K562 (cell line): ENCODE data around the gene PDE9A. TPM values are rescaled to one million over a fixed set of nuclear protein-coding genes. Genes with fewer than 3 reads are reported as not detected.

ENCODE experiments used
- ATAC-seq: fragments of 200-7000 bp; cut with Tn5 transposase; 3 replicates; pipeline ENCODE4 v1.9.1; 2020; ENCODE audit warnings: moderate library complexity
- BruUV-seq: library from RNA; stranded (reverse); fragments of 400-500 nt; replicated peaks from 2 replicates; lab custom pipeline; 2021; lab: Mats Ljungman, UMichigan
- CTCF ChIA-PET: fragments of 300-600 bp; formaldehyde crosslinking; extraction: SDS; loops from one replicate; lab custom pipeline; 2021; ENCODE audit warnings: low intra/inter-chr PET ratio; lab: Yijun Ruan, JAX
- POLR2A ChIA-PET: fragments of 300-600, 350-650 bp; sonication (Branson Sonifier 250); formaldehyde crosslinking; extraction: SDS; loops from one replicate; lab custom pipeline; 2021; ENCODE audit warnings: antibody characterized with exemption, inconsistent platforms; lab: Yijun Ruan, JAX
- DNase-seq, 4 experiments: peaks; one replicate each; pipeline versions ENCODE4 v3.0.0 to v3.0.0-alpha.2; 2011 to 2018; ENCODE audit warnings: low spot score in 3 of 4, mixed read lengths in 3 of 4; ENCODE audit errors: extremely low read depth in 1 of 4
- FAIRE-seq: peaks from 2 replicates; lab custom pipeline; 2011; peaks lifted over from hg19 to GRCh38; lab: Jason Lieb, UNC
- H2AFZ ChIP-seq: 2 replicates; pipeline ENCODE4 v1.6.0; 2011; ENCODE audit warnings: low read depth, low read length, control low read depth, inconsistent platforms
- H3K27ac ChIP-seq: fragments of 200-600 bp; 3 replicates; pipeline ENCODE4 v1.8.0; 2011; ENCODE audit warnings: low read depth, mild to moderate bottlenecking, control low read depth, inconsistent platforms, low read length, moderate library complexity, mixed read lengths; ENCODE audit errors: extremely low read depth
- H3K27me3 ChIP-seq, 2 experiments: fragments of 300-600 bp in 1 of 2; 2 replicates in 1 of 2; 3 replicates in 1 of 2; pipeline versions ENCODE4 v1.6.0 to v1.8.0; 2011; ENCODE audit warnings: inconsistent platforms in 2 of 2, low read length in 2 of 2, mild to moderate bottlenecking in 1 of 2, mixed read lengths in 1 of 2, moderate library complexity in 1 of 2; ENCODE audit not compliant: control insufficient read depth in 2 of 2, insufficient read depth in 2 of 2
- H3K36me3 ChIP-seq: fragments of 300-600 bp; 3 replicates; pipeline ENCODE4 v1.8.0; 2011; ENCODE audit warnings: mild to moderate bottlenecking, low read length, inconsistent platforms; ENCODE audit not compliant: control insufficient read depth, insufficient read depth
- H3K4me1 ChIP-seq, 2 experiments: fragments of 200-600 bp in 1 of 2; replicated peaks in 1 of 2; 2 replicates in 1 of 2; 3 replicates in 1 of 2; pipeline versions ENCODE4 v1.5.1 to v1.8.0; 2011; ENCODE audit warnings: inconsistent platforms in 2 of 2, low read length in 2 of 2, mild to moderate bottlenecking in 1 of 2, mixed read lengths in 1 of 2, moderate library complexity in 1 of 2; ENCODE audit not compliant: control insufficient read depth in 2 of 2, insufficient read depth in 2 of 2
- H3K4me2 ChIP-seq: 2 replicates; pipeline ENCODE4 v1.6.1; 2011; ENCODE audit warnings: low read length, control low read depth, inconsistent platforms, mixed read lengths; ENCODE audit not compliant: insufficient read depth
- H3K4me3 ChIP-seq: fragments of 200-600 bp; sonication (generic), shearing (Covaris generic); 2 replicates; pipeline ENCODE4 v1.5.1; 2016; ENCODE audit warnings: control low read depth, inconsistent platforms
- H3K79me2 ChIP-seq: fragments of 200-600 bp; 3 replicates; pipeline ENCODE4 v1.8.0; 2011; ENCODE audit warnings: low read length, inconsistent platforms; ENCODE audit not compliant: control insufficient read depth, insufficient read depth
- H3K9ac ChIP-seq, 2 experiments: 2 replicates each; pipeline versions ENCODE4 v1.6.0 to v1.6.1; 2011; ENCODE audit warnings: low read depth in 2 of 2, low read length in 2 of 2, control low read depth in 1 of 2, inconsistent platforms in 1 of 2, mild to moderate bottlenecking in 1 of 2, mixed read lengths in 1 of 2; ENCODE audit not compliant: insufficient read depth in 1 of 2
- H3K9me1 ChIP-seq: one replicate; pipeline ENCODE4 v1.6.0; 2011; ENCODE audit warnings: inconsistent platforms, mild to moderate bottlenecking, low read length, moderate library complexity; ENCODE audit not compliant: control insufficient read depth, insufficient read depth
- H3K9me3 ChIP-seq: replicated peaks from 2 replicates; pipeline ENCODE4 v1.5.1; 2011; ENCODE audit warnings: low read depth, low read length, inconsistent platforms; ENCODE audit not compliant: control insufficient read depth, insufficient read depth
- H4K20me1 ChIP-seq: replicated peaks from 2 replicates; pipeline ENCODE4 v1.6.1; 2011; ENCODE audit warnings: low read length, inconsistent platforms, mixed read lengths; ENCODE audit not compliant: control insufficient read depth, insufficient read depth
- BRD9 ChIP-seq: fragments of 450-650 bp; IDR thresholded peaks from 2 replicates; pipeline ENCODE4 v1.6.1; 2018; ENCODE audit warnings: low read depth; ENCODE audit not compliant: partially characterized antibody
- HDAC2 ChIP-seq: fragments of 450-650 bp; IDR thresholded peaks from 2 replicates; pipeline ENCODE4 v1.6.1; 2016; ENCODE audit warnings: mild to moderate bottlenecking
- HLTF ChIP-seq: fragments of 450-650 bp; IDR thresholded peaks from 2 replicates; pipeline ENCODE4 v1.6.1; 2016
- HNRNPUL1 ChIP-seq: fragments of 200-400 bp; formaldehyde crosslinking; IDR thresholded peaks from 2 replicates; pipeline ENCODE4 v1.6.1; 2017; ENCODE audit warnings: low read length
- MCM2 ChIP-seq: fragments of 450-650 bp; IDR thresholded peaks from 2 replicates; pipeline ENCODE4 v1.6.1; 2017; ENCODE audit warnings: low read depth, mild to moderate bottlenecking
- RAD51 ChIP-seq: fragments of 450-650 bp; IDR thresholded peaks from 2 replicates; pipeline ENCODE4 v1.7.1; 2016; ENCODE audit warnings: low read depth, mild to moderate bottlenecking, borderline replicate concordance
- TEAD1 ChIP-seq, 2 experiments: fragments of 450-650 bp in 1 of 2; sonication (generic) in 1 of 2; formaldehyde crosslinking; IDR thresholded peaks; 2 replicates each; pipeline versions ENCODE4 v1.4.0 to v1.8.0; 2020 to 2022; ENCODE audit warnings: mild to moderate bottlenecking in 2 of 2, missing genetic modification reagents in 1 of 2
- TSC22D4 ChIP-seq: fragments of 450-650 bp; IDR thresholded peaks from 2 replicates; pipeline ENCODE4 v1.6.1; 2016; ENCODE audit warnings: missing genetic modification characterization, missing biosample characterization, control low read depth
- ZSCAN32 ChIP-seq: fragments of 450-650 bp; formaldehyde crosslinking; IDR thresholded peaks from 2 replicates; pipeline ENCODE4 v1.4.0; 2020; ENCODE audit warnings: mild to moderate bottlenecking, moderate library complexity
- WGBS: fragments of 100-300 bp; shearing (Covaris generic); methylation state at CpG from one replicate; pipeline ENCODE4 v1.1.6; 2016; ENCODE audit warnings: low coverage, mixed read lengths; ENCODE audit not compliant: insufficient coverage; ENCODE audit errors: missing lambda C conversion rate; 5-methylcytosine and 5-hydroxymethylcytosine counted together
- in situ Hi-C: fragments of 300-500 bp; cut with MboI; formaldehyde crosslinking; loops from 4 replicates; pipeline ENCODE4 v1.15.0; 2018; ENCODE audit warnings: inconsistent platforms, mixed read lengths
- intact Hi-C: fragments of 100-400 bp; cut with micrococcal nuclease; formaldehyde crosslinking; loops from 2 replicates; pipeline ENCODE4 v1.14.2; 2022
- polyA plus RNA-seq, 8 experiments: library from polyadenylated mRNA; depleted of rRNA in 4 of 8; stranded (reverse) in 5 of 8; unstranded in 3 of 8; fragments of >200 nt; fragmentation: Nextera tagmentation in 2 of 8; fragmentation: Illumina TruSeq in 1 of 8; extraction: Ambion mirVana in 2 of 8; extraction: Trizol in 1 of 8; gene quantifications; 2 replicates each; pipeline versions ENCODE4 v1.2.1 to v1.2.3, GENCODE V29; 2011 to 2014; ENCODE audit warnings: inconsistent platforms in 1 of 8, missing spikeins in 1 of 8
- total RNA-seq, 7 experiments: library from RNA; depleted of rRNA in 6 of 7; stranded (reverse); fragments of >200 nt in 6 of 7; fragmentation: Illumina TruSeq in 2 of 7; extraction: Trizol in 2 of 7; gene quantifications; 2 replicates each; pipeline versions ENCODE4 v1.2.1 to v1.2.3, GENCODE V29; 2011 to 2021; ENCODE audit warnings: low replicate concordance in 1 of 7
- TF ChIP-seq, protein P1 (sequence below): fragments of 250-450 bp; sonication (Bioruptor Pico); IDR thresholded peaks from 2 replicates; pipeline ENCODE4 v1.8.0; 2022; ENCODE audit warnings: inconsistent platforms
- TF ChIP-seq, protein P2 (sequence below): fragments of 450-650 bp; IDR thresholded peaks from 2 replicates; pipeline ENCODE4 v1.6.1; 2016; ENCODE audit warnings: antibody characterized with exemption
- TF ChIP-seq, protein P3 (sequence below): fragments of 450-650 bp; formaldehyde crosslinking; IDR thresholded peaks from 2 replicates; pipeline ENCODE4 v1.4.0; 2022; ENCODE audit warnings: missing genetic modification characterization
- TF ChIP-seq, protein P4 (sequence below), 2 experiments: fragments of 450-650 bp in 1 of 2; IDR thresholded peaks; 2 replicates each; pipeline ENCODE4 v1.6.1; 2011 to 2017; ENCODE audit warnings: low read depth in 2 of 2, antibody characterized with exemption in 1 of 2, borderline replicate concordance in 1 of 2, low read length in 1 of 2, mild to moderate bottlenecking in 1 of 2, mixed read lengths in 1 of 2; ENCODE audit not compliant: control insufficient read depth in 1 of 2

PDE9A gene
- total and polyA plus RNA-seq, 9 of the 15 experiments (the other 6 are each of a cell fraction or from before 2014, with no cell fraction given): 0.07 to 0.27 TPM; not detected in 7

DNA sequence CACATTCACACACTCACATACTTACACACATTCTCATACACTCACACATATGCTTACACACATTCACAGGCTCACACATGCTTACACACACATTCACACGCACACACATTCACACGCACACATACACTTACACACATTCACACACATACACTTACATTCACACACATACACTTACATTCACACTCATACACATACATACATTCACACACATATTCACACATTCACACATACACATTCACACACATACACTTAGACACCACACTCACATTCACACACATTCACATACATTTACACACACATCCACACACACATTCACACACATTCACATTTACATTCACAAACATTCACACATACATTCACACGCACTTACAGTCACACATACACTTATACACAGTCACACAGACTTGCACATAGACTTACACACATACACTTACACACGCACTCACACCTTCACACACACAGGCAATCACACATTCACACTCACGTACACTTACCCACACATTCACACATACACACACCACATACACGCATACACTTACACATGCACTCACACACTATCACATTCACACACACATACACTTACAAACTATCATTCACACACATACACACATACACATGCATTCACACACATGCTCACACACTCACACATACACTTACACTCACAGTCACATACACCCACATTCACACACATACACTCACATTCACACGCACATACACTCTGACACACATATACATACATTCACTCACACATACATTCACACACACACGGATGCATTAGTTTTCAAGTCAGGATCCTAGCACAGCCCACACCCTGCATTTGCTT, 16.8 kb downstream of the PDE9A start:
- H3K27me3 ChIP-seq: peaks cover 31 to 66% of the 10 kb centered on the region in 2 experiments
- DNase-seq (no peak), FAIRE-seq (peak; percentile 15), ATAC-seq (no peak)
- H3K4me3 ChIP-seq: no peak overlapping the region
- no peaks in the 10 kb centered on the region for H3K9me1 ChIP-seq
- H4K20me1 ChIP-seq: 0 out of 2 replicates have a peak, but pooled peaks cover 4% of the 10 kb centered on the region
- no peak overlapping the region for H3K4me2 ChIP-seq
- in situ Hi-C loops: no loop called here
- intact Hi-C loops: no loop called here
- POLR2A ChIA-PET: no interaction called here
- H3K27ac ChIP-seq: no peak overlapping the region
- H3K9ac ChIP-seq: no peak overlapping the region
- H3K36me3 ChIP-seq: no peaks in the 10 kb centered on the region
- no TSS peak for BruUV-seq
- peaks cover 6% of the 10 kb centered on the region; the same call in 1 of the 2 replicates for H3K9me3 ChIP-seq
- CTCF ChIA-PET: no interaction called here
- peaks cover 8 to 17% of the 10 kb centered on the region in 2 experiments for H3K4me1 ChIP-seq
- 9% methylated on average over 8 of the region's 8 CpGs for WGBS
- no peaks in the 10 kb centered on the region for H3K79me2 ChIP-seq
- no peak overlapping the region for H2AFZ ChIP-seq
- TF ChIP-seq HNRNPUL1: no peak
- TF ChIP-seq RAD51: no peak
- no peak for TF ChIP-seq BRD9
- TF ChIP-seq HLTF: no peak
- TF ChIP-seq, protein P1, sequence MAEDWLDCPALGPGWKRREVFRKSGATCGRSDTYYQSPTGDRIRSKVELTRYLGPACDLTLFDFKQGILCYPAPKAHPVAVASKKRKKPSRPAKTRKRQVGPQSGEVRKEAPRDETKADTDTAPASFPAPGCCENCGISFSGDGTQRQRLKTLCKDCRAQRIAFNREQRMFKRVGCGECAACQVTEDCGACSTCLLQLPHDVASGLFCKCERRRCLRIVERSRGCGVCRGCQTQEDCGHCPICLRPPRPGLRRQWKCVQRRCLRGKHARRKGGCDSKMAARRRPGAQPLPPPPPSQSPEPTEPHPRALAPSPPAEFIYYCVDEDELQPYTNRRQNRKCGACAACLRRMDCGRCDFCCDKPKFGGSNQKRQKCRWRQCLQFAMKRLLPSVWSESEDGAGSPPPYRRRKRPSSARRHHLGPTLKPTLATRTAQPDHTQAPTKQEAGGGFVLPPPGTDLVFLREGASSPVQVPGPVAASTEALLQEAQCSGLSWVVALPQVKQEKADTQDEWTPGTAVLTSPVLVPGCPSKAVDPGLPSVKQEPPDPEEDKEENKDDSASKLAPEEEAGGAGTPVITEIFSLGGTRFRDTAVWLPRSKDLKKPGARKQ: no peak
- TF ChIP-seq, protein P2, sequence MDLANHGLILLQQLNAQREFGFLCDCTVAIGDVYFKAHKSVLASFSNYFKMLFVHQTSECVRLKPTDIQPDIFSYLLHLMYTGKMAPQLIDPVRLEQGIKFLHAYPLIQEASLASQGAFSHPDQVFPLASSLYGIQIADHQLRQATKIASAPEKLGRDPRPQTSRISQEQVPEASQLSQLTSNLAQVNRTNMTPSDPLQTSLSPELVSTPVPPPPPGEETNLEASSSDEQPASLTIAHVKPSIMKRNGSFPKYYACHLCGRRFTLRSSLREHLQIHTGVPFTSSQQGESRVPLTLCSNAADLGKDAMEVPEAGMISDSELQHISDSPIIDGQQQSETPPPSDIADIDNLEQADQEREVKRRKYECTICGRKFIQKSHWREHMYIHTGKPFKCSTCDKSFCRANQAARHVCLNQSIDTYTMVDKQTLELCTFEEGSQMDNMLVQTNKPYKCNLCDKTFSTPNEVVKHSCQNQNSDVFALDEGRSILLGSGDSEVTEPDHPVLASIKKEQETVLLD: 0 out of 2 replicates have a peak, but pooled peaks have one; percentile 26
- TF ChIP-seq, protein P3, sequence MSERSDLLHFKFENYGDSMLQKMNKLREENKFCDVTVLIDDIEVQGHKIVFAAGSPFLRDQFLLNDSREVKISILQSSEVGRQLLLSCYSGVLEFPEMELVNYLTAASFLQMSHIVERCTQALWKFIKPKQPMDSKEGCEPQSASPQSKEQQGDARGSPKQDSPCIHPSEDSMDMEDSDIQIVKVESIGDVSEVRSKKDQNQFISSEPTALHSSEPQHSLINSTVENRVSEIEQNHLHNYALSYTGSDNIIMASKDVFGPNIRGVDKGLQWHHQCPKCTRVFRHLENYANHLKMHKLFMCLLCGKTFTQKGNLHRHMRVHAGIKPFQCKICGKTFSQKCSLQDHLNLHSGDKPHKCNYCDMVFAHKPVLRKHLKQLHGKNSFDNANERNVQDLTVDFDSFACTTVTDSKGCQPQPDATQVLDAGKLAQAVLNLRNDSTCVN: 0 out of 2 replicates have a peak, but pooled peaks have one; percentile 36
- TF ChIP-seq MCM2: no peak
- TF ChIP-seq HDAC2: no peak
- TF ChIP-seq, protein P4, sequence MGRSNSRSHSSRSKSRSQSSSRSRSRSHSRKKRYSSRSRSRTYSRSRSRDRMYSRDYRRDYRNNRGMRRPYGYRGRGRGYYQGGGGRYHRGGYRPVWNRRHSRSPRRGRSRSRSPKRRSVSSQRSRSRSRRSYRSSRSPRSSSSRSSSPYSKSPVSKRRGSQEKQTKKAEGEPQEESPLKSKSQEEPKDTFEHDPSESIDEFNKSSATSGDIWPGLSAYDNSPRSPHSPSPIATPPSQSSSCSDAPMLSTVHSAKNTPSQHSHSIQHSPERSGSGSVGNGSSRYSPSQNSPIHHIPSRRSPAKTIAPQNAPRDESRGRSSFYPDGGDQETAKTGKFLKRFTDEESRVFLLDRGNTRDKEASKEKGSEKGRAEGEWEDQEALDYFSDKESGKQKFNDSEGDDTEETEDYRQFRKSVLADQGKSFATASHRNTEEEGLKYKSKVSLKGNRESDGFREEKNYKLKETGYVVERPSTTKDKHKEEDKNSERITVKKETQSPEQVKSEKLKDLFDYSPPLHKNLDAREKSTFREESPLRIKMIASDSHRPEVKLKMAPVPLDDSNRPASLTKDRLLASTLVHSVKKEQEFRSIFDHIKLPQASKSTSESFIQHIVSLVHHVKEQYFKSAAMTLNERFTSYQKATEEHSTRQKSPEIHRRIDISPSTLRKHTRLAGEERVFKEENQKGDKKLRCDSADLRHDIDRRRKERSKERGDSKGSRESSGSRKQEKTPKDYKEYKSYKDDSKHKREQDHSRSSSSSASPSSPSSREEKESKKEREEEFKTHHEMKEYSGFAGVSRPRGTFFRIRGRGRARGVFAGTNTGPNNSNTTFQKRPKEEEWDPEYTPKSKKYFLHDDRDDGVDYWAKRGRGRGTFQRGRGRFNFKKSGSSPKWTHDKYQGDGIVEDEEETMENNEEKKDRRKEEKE (IDR thresholded peaks at IDR 0.05; ENCODE audit: borderline replicate concordance in 1 of 2, control insufficient read depth in 1 of 2, low read depth in 2 of 2, low read length in 1 of 2): peak in 1 of 2 experiments; percentile 35; a peak in 1 of 4 replicates
- 0 out of 2 replicates have a peak, but pooled peaks have one; percentile 50 for TF ChIP-seq TSC22D4 (tag)
- no peak for TF ChIP-seq TEAD1 (CRISPR knock-in tag; IDR thresholded peaks at IDR 0.05)
- no peak for TF ChIP-seq ZSCAN32 (CRISPR knock-in tag)
